ENCODE results near the gene UBE2R2.

UBE2R2 gene

GRCh38 chr9:33908749-33909148, 91.8 kb downstream of the UBE2R2 start:
- H3K4me3 ChIP-seq (ENCODE audit: low read length), result no peak overlapping the region
- no peak for DNase-seq (ENCODE audit: low read depth)
- TF ChIP-seq, protein P1, sequence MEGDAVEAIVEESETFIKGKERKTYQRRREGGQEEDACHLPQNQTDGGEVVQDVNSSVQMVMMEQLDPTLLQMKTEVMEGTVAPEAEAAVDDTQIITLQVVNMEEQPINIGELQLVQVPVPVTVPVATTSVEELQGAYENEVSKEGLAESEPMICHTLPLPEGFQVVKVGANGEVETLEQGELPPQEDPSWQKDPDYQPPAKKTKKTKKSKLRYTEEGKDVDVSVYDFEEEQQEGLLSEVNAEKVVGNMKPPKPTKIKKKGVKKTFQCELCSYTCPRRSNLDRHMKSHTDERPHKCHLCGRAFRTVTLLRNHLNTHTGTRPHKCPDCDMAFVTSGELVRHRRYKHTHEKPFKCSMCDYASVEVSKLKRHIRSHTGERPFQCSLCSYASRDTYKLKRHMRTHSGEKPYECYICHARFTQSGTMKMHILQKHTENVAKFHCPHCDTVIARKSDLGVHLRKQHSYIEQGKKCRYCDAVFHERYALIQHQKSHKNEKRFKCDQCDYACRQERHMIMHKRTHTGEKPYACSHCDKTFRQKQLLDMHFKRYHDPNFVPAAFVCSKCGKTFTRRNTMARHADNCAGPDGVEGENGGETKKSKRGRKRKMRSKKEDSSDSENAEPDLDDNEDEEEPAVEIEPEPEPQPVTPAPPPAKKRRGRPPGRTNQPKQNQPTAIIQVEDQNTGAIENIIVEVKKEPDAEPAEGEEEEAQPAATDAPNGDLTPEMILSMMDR (IDR thresholded peaks at IDR 0.05; ENCODE audit: insufficient read depth, low read depth, low read length, missing control alignments), result no peak

DNA sequence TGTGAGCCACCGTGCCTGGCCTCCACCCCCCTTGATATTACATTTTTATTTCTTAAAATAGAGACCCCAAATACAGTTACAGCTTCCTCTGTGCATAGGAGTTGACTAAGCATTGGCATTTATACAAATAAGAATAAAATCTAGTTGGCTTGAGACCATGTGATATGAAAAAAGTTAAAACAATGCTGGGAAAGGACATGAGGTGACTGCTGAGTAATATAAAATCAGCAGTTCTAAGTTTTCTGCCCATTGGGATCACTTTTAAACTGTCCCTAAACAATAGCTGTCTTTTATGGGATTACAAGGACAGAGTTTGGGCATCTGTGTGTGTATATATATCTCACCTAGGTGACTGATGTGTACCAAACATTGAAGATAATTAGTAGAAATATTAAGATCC, 96.6 kb downstream of the UBE2R2 start:
- DNase-seq (ENCODE audit: low read depth), result no peak
- no peak overlapping the region for H3K4me3 ChIP-seq (ENCODE audit: low read length)
- TF ChIP-seq, protein P1 (IDR thresholded peaks at IDR 0.05; ENCODE audit: insufficient read depth, low read depth, low read length, missing control alignments), result no peak

GRCh38 chr9:33914887-33915628, 98.1 kb downstream of the UBE2R2 start:
- H3K4me3 ChIP-seq (ENCODE audit: low read length), result no peak overlapping the region
- DNase-seq (ENCODE audit: low read depth), result no peak
- TF ChIP-seq, protein P1 (IDR thresholded peaks at IDR 0.05; ENCODE audit: insufficient read depth, low read depth, low read length, missing control alignments), result no peak

DNA sequence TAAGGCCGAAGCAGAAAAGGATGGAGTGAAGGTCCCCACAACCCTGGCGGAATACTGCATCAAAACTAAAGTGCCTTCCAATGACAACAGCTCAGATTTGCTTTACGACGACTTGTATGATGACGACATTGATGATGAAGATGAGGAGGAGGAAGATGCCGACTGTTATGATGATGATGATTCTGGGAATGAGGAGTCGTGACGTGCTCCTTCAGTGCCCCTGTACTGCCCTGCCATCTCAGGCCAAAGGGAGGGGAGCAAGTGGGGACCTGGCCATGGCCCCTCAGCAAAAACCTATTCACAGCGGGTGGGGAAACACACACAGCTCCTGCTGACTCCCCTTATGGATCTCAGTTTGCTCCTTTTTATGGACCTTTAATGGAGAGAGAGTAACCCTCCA, 100.1 kb downstream of the UBE2R2 start:
- no peak overlapping the region for H3K4me3 ChIP-seq (ENCODE audit: low read length)

DNA sequence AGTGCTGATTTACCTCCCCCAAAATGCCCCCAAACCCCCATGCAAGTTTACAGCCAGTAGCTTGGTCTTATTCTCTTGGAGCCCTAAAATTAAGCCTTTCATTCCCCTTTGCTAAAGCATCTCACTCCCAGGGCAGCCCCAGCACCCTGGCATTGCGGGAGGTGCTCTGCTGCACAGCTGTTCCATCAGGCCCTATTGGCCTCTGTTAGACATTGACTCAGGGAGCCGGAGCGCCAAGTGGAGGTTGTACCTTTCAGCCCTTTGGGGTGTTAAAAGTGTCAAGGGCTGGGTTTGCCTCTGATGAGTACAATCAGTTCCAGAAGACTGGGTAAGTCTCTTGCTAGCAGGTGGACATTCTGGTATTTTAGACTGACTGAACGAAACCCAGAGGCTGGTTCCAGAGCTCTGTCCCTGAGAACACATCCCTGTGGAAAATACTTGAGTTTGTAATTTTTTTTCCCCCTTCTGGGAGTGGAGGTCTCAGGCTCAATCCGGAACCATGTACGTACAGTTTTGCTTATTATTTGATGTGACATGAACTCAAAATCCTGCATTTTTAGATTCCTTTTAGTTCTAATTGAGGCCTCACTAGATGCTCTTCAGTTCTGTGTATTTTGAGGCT, 102.4 kb downstream of the UBE2R2 start:
- TF ChIP-seq, protein P1 (IDR thresholded peaks at IDR 0.05; ENCODE audit: insufficient read depth, low read depth, low read length, missing control alignments), result no peak
- H3K4me3 ChIP-seq (ENCODE audit: low read length), result no peak overlapping the region

More for the DNA sequence above, 100.1 kb downstream of the UBE2R2 start:
- DNase-seq (ENCODE audit: low read depth), result no peak
- TF ChIP-seq, protein P1 (IDR thresholded peaks at IDR 0.05; ENCODE audit: insufficient read depth, low read depth, low read length, missing control alignments), result no peak

DNA sequence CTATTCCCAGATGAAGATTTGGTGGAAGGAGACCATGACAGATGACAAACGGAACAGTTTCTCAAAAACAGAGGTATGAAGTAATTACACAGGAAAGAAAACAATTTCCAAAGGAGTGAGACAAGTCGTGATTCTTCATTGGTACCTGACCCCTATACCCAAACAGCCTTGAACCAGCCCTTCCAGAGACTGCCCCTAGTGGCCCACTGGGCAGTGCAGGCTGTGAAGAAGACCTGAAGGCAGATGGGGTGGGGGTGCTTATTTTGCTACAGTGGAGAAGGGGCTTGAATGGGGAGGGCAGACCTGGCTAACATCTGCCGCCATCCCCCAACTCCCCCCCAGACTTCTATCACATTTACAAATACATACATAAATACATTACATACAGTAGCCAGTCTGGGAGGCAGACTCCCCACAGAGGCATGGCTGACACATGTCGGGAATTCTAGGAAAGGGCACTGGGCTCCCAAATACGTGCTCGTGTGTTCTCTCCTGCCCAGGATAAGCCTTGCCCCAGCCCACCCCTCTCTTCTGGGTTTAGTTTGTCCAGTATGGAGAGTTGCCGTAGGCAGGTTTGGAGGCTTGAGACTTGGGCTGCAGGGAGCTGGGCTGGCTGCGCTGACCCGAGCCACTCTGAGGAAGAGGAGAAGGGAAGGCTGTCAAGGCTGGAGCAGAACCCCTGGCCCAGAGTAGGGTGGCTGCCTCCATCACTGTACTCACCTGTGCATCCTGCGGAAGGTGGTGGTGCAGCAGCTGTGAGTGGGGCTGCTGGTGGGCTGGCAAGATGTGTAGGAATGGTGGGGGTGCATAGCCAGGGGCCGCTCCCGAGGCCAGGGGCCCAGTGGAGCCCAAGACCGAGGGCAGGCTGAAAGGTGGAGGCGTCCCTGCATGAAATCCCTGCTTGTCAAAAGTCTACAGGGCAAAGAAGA, 105.3 kb downstream of the UBE2R2 start:
- no peak overlapping the region for H3K4me3 ChIP-seq (ENCODE audit: low read length)
- TF ChIP-seq, protein P1 (IDR thresholded peaks at IDR 0.05; ENCODE audit: insufficient read depth, low read depth, low read length, missing control alignments), result peak; percentile 76
- DNase-seq (ENCODE audit: low read depth), result peak; percentile 37

More for the DNA sequence above, 102.4 kb downstream of the UBE2R2 start:
- no peak for DNase-seq (ENCODE audit: low read depth)

All from epithelial cell of esophagus (primary cell).